Type B pancreatic cell (in vitro differentiated cells): ENCODE data around the gene NCK2. TPM values are rescaled to one million over a fixed set of nuclear protein-coding genes. Genes with fewer than 3 reads are reported as not detected.

Experiments used
- DNase-seq: peaks from one replicate; pipeline ENCODE4 v3.0.0; 2021; ENCODE audit warnings: mixed read lengths; ENCODE audit not compliant: unreplicated experiment; ENCODE audit errors: extremely low spot score
- H3K27ac Mint-ChIP-seq: 2 replicates; pipeline ENCODE4 v1.8.0; 2021; ENCODE audit warnings: mild to moderate bottlenecking, mixed read lengths
- H3K27me3 Mint-ChIP-seq: 2 replicates; pipeline ENCODE4 v1.8.0; 2021; ENCODE audit warnings: mixed read lengths
- H3K36me3 Mint-ChIP-seq: 2 replicates; pipeline ENCODE4 v1.8.0; 2021; ENCODE audit warnings: mixed read lengths
- H3K4me1 Mint-ChIP-seq: one replicate; pipeline ENCODE4 v1.8.0; 2021; ENCODE audit warnings: mixed read lengths; ENCODE audit not compliant: unreplicated experiment
- H3K4me3 Mint-ChIP-seq: 2 replicates; pipeline ENCODE4 v1.8.0; 2021; ENCODE audit warnings: mild to moderate bottlenecking, mixed read lengths
- H3K9me3 Mint-ChIP-seq: 2 replicates; pipeline ENCODE4 v1.8.0; 2021; ENCODE audit warnings: mixed read lengths
- total RNA-seq: library from RNA; stranded (reverse); gene quantifications from 2 replicates; pipeline ENCODE4 v1.2.1, GENCODE V29; 2021; ENCODE audit warnings: low replicate concordance
- TF ChIP-seq, protein P1 (sequence below): fragments of 200-600 bp; sonication (generic); conservative IDR thresholded peaks from 2 replicates; pipeline ENCODE4 v1.5.0; 2021; ENCODE audit warnings: antibody characterized with exemption, mild to moderate bottlenecking

Gene NCK2
- total RNA-seq, 1 donor from 2014 or later: 86.4 TPM

GRCh38 chr2:105843476-105844374 lies 99.0 kb downstream of the NCK2 start:
- Mint-ChIP-seq H3K27ac (peak overlapping the region; percentile 11), H3K4me1 (peaks cover 32% of the 10 kb centered on the region), H3K9me3 (peaks cover 10% of the 10 kb centered on the region), H3K36me3 (peaks cover 40% of the 10 kb centered on the region), H3K27me3 (no peaks in the 10 kb centered on the region), H3K4me3 (no peak overlapping the region)
- DNase-seq: no peak
- TF ChIP-seq, protein P1, sequence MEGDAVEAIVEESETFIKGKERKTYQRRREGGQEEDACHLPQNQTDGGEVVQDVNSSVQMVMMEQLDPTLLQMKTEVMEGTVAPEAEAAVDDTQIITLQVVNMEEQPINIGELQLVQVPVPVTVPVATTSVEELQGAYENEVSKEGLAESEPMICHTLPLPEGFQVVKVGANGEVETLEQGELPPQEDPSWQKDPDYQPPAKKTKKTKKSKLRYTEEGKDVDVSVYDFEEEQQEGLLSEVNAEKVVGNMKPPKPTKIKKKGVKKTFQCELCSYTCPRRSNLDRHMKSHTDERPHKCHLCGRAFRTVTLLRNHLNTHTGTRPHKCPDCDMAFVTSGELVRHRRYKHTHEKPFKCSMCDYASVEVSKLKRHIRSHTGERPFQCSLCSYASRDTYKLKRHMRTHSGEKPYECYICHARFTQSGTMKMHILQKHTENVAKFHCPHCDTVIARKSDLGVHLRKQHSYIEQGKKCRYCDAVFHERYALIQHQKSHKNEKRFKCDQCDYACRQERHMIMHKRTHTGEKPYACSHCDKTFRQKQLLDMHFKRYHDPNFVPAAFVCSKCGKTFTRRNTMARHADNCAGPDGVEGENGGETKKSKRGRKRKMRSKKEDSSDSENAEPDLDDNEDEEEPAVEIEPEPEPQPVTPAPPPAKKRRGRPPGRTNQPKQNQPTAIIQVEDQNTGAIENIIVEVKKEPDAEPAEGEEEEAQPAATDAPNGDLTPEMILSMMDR: no peak

GRCh38 chr2:105845976-105846375 lies 101.3 kb downstream of the NCK2 start:
- peaks cover 10% of the 10 kb centered on the region for H3K4me1 Mint-ChIP-seq
- TF ChIP-seq, protein P1: no peak
- H3K4me3 Mint-ChIP-seq: no peak overlapping the region
- no peaks in the 10 kb centered on the region for H3K27me3 Mint-ChIP-seq
- H3K27ac Mint-ChIP-seq: no peak overlapping the region
- peaks cover 6% of the 10 kb centered on the region for H3K9me3 Mint-ChIP-seq
- peaks cover 28% of the 10 kb centered on the region for H3K36me3 Mint-ChIP-seq
- DNase-seq: no peak

DNA sequence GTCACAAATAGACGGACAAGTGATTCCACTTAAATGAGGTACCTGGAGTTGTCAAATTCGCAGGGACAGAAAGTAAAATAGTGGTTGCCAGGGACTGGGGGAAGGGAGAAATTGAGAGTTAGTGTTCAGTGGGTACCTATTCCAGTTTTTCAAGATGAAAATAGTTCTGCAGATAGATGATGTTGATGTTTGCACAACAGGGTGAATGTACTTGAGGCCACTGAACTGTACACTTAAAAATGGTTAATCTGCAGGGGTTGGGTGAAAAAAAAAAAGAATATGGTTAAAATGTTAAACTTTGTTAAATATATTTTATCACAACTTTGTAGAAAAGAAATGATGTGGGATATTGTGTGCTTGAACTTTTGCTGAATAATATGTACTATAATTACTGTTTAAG lies 102.3 kb downstream of the NCK2 start:
- H3K9me3 Mint-ChIP-seq: peaks cover 4% of the 10 kb centered on the region
- peaks cover 9% of the 10 kb centered on the region for H3K4me1 Mint-ChIP-seq
- no peak for DNase-seq
- H3K27me3 Mint-ChIP-seq: no peaks in the 10 kb centered on the region
- peaks cover 27% of the 10 kb centered on the region for H3K36me3 Mint-ChIP-seq
- TF ChIP-seq, protein P1: no peak
- peak overlapping the region; percentile 35 for H3K27ac Mint-ChIP-seq
- H3K4me3 Mint-ChIP-seq: no peak overlapping the region

DNA sequence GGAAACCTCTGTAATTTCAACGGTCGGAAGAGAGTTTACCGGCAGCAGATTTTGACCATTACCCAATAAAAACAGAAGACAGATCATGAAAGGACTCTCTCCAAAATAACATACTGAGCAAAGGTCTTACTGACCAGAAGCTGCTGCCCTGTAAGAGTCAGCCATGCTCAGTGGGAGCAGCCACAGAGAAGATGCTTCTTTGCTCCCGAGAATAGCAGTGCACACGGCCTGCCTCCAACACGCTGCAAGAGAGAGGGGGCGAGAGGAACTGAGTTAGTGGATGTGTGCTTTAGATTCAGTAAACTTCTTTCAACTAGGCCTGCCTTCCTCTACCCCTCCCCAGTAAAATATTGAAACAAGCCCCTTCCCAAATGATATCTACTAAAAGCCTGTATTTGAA lies 103.7 kb downstream of the NCK2 start:
- TF ChIP-seq, protein P1: no peak
- peaks cover 3% of the 10 kb centered on the region for H3K9me3 Mint-ChIP-seq
- no peak overlapping the region for H3K27ac Mint-ChIP-seq
- DNase-seq: no peak
- H3K36me3 Mint-ChIP-seq: peaks cover 32% of the 10 kb centered on the region
- H3K4me1 Mint-ChIP-seq: peaks cover 7% of the 10 kb centered on the region
- no peaks in the 10 kb centered on the region for H3K27me3 Mint-ChIP-seq
- H3K4me3 Mint-ChIP-seq: no peak overlapping the region

- Mint-ChIP-seq H3K27ac (peak overlapping the region; percentile 15), H3K36me3 (peaks cover 30% of the 10 kb centered on the region), H3K9me3 (no peaks in the 10 kb centered on the region), H3K4me3 (no peak overlapping the region), H3K4me1 (peaks cover 5% of the 10 kb centered on the region), H3K27me3 (no peaks in the 10 kb centered on the region)
- TF ChIP-seq, protein P1: no peak
- DNase-seq: no peak
These were observed 104.9 kb downstream of the NCK2 start for GRCh38 chr2:105849431-105850179.
